IMR-90 (cell line): ENCODE data around the gene CTSV. TPM values are rescaled to one million over a fixed set of nuclear protein-coding genes. Genes with fewer than 3 reads are reported as not detected.
A peak's percentile ranks its signal among the peaks of the same experiment; 100 is the strongest.
"Not testable (repeated sequence)": the region's sequence is repeated elsewhere in the genome, so short reads cannot be mapped to it uniquely, and the experiment has no call there.

Experiments used
- ATAC-seq: fragments of 200-7000 bp; cut with Tn5 transposase; 2 replicates; pipeline ENCODE4 v1.9.1; 2020; ENCODE audit warnings: low read depth, mild to moderate bottlenecking, moderate library complexity
- BruUV-seq: library from RNA; stranded (reverse); fragments of 400-500 nt; replicated peaks from 2 replicates; lab custom pipeline; 2021; lab: Mats Ljungman, UMichigan
- CTCF ChIA-PET: fragments of 300-600 bp; formaldehyde crosslinking; extraction: SDS; loops from one replicate; lab custom pipeline; 2021; ENCODE audit warnings: antibody characterized with exemption; lab: Yijun Ruan, JAX
- POLR2A ChIA-PET: fragments of 300-600 bp; sonication (Branson Sonifier 250); formaldehyde crosslinking; loops from one replicate; lab custom pipeline; 2022; ENCODE audit warnings: antibody characterized with exemption; ENCODE audit not compliant: unreplicated experiment; lab: Charles Lee
- DNase-seq: peaks from one replicate; pipeline ENCODE4 v3.0.0; 2013
- H2AFZ ChIP-seq: replicated peaks from 2 replicates; pipeline ENCODE3; 2013; ENCODE audit warnings: low read length, mild to moderate bottlenecking; ENCODE audit not compliant: poor library complexity
- H2AK5ac ChIP-seq: 2 replicates; pipeline ENCODE4 v1.6.1; 2013; ENCODE audit warnings: low read depth, low read length, inconsistent platforms
- H2AK9ac ChIP-seq: replicated peaks from 2 replicates; pipeline ENCODE3; 2013; ENCODE audit warnings: mild to moderate bottlenecking, low read depth, low read length, moderate library complexity; ENCODE audit not compliant: poor library complexity
- H2BK120ac ChIP-seq: 2 replicates; pipeline ENCODE4 v1.6.1; 2013; ENCODE audit warnings: low read depth, low read length, inconsistent platforms
- H2BK15ac ChIP-seq: 3 replicates; pipeline ENCODE4 v1.6.1; 2013; ENCODE audit warnings: low read depth, low read length, inconsistent platforms
- H2BK20ac ChIP-seq: 2 replicates; pipeline ENCODE4 v1.6.1; 2013; ENCODE audit warnings: low read depth, mild to moderate bottlenecking, inconsistent platforms, low read length, moderate library complexity
- H2BK5ac ChIP-seq: 2 replicates; pipeline ENCODE4 v1.6.1; 2013; ENCODE audit warnings: mild to moderate bottlenecking, low read depth, low read length, inconsistent platforms; ENCODE audit not compliant: poor library complexity, severe bottlenecking
- H3K14ac ChIP-seq: replicated peaks from 2 replicates; pipeline ENCODE4 v1.6.1; 2013; ENCODE audit warnings: low read depth, low read length, inconsistent platforms
- H3K18ac ChIP-seq: 2 replicates; pipeline ENCODE4 v1.6.1; 2013; ENCODE audit warnings: low read depth, low read length, control low read depth
- H3K23ac ChIP-seq: 2 replicates; pipeline ENCODE4 v1.6.1; 2013; ENCODE audit warnings: low read depth, low read length, inconsistent platforms
- H3K27ac ChIP-seq: 2 replicates; pipeline ENCODE4 v1.5.1; 2013; ENCODE audit warnings: mild to moderate bottlenecking, control low read depth, low read length; ENCODE audit not compliant: insufficient read depth
- H3K27me3 ChIP-seq: 2 replicates; pipeline ENCODE4 v1.6.1; 2013; ENCODE audit warnings: low read length; ENCODE audit not compliant: control insufficient read depth, insufficient read depth
- H3K36me3 ChIP-seq: 2 replicates; pipeline ENCODE4 v1.6.1; 2013; ENCODE audit warnings: low read length, mixed read lengths; ENCODE audit not compliant: control insufficient read depth, insufficient read depth
- H3K4ac ChIP-seq: 2 replicates; pipeline ENCODE4 v1.6.1; 2013; ENCODE audit warnings: low read depth, low read length, inconsistent platforms
- H3K4me1 ChIP-seq: 2 replicates; pipeline ENCODE4 v1.6.1; 2013; ENCODE audit warnings: low read length, mixed read lengths; ENCODE audit not compliant: control insufficient read depth, insufficient read depth
- H3K4me2 ChIP-seq: 2 replicates; pipeline ENCODE4 v1.6.1; 2013; ENCODE audit warnings: low read depth, mild to moderate bottlenecking, control low read depth, low read length, moderate library complexity
- H3K4me3 ChIP-seq: 2 replicates; pipeline ENCODE4 v1.5.1; 2013; ENCODE audit warnings: low read depth, mild to moderate bottlenecking, control low read depth, low read length, moderate library complexity; ENCODE audit not compliant: insufficient read depth
- H3K56ac ChIP-seq: 2 replicates; pipeline ENCODE4 v1.6.1; 2013; ENCODE audit warnings: low read length, inconsistent platforms; ENCODE audit not compliant: insufficient read depth; ENCODE audit errors: extremely low read depth
- H3K79me1 ChIP-seq, 2 experiments: 2 replicates each; pipeline ENCODE4 v1.6.1; 2013; ENCODE audit warnings: low read length in 2 of 2, inconsistent platforms in 1 of 2, low read depth in 1 of 2
- H3K9ac ChIP-seq: 2 replicates; pipeline ENCODE4 v1.6.1; 2013; ENCODE audit warnings: low read depth, low read length, control low read depth
- H3K9me1 ChIP-seq: 2 replicates; pipeline ENCODE4 v1.6.1; 2013; ENCODE audit warnings: low read length, inconsistent platforms; ENCODE audit not compliant: insufficient read depth
- H3K9me3 ChIP-seq: 2 replicates; pipeline ENCODE4 v1.6.1; 2013; ENCODE audit warnings: low read length; ENCODE audit not compliant: control insufficient read depth, insufficient read depth
- H4K20me1 ChIP-seq: 2 replicates; pipeline ENCODE4 v1.6.1; 2013; ENCODE audit warnings: low read length, inconsistent platforms; ENCODE audit not compliant: insufficient read depth
- H4K5ac ChIP-seq: 2 replicates; pipeline ENCODE4 v1.6.1; 2013; ENCODE audit warnings: mild to moderate bottlenecking, low read depth, low read length, control low read depth
- H4K8ac ChIP-seq, 2 experiments: 2 replicates each; pipeline ENCODE4 v1.6.1; 2013; ENCODE audit warnings: low read depth in 2 of 2, low read length in 2 of 2, control low read depth in 1 of 2, inconsistent platforms in 1 of 2
- H4K91ac ChIP-seq: 2 replicates; pipeline ENCODE4 v1.6.1; 2013; ENCODE audit warnings: low read depth, low read length, inconsistent platforms; ENCODE audit not compliant: insufficient read depth
- BHLHE40 ChIP-seq: fragments of 150-350 bp; IDR thresholded peaks from 2 replicates; pipeline ENCODE4 v1.6.1; 2016; ENCODE audit warnings: mild to moderate bottlenecking, low read depth, low read length
- CEBPB ChIP-seq: IDR thresholded peaks from 2 replicates; pipeline ENCODE4 v1.6.1; 2012; ENCODE audit warnings: low read depth, low read length, improper control_type of control experiment
- CHD1 ChIP-seq: IDR thresholded peaks from 2 replicates; pipeline ENCODE4 v1.6.1; 2012; ENCODE audit warnings: low read depth, low read length, improper control_type of control experiment
- CTCF ChIP-seq: conservative IDR thresholded peaks from 2 replicates; pipeline ENCODE4 v1.5.1; 2012; ENCODE audit warnings: mild to moderate bottlenecking, low read depth, low read length, improper control_type of control experiment
- MAFK ChIP-seq: IDR thresholded peaks from 2 replicates; pipeline ENCODE4 v1.6.1; 2012; ENCODE audit warnings: low read depth, low read length, improper control_type of control experiment
- POLR2A ChIP-seq: IDR thresholded peaks from 2 replicates; pipeline ENCODE4 v1.6.1; 2012; ENCODE audit warnings: mild to moderate bottlenecking, low read depth, low read length
- RAD21 ChIP-seq: IDR thresholded peaks from 2 replicates; pipeline ENCODE4 v1.6.1; 2012; ENCODE audit warnings: low read length, improper control_type of control experiment
- RCOR1 ChIP-seq: IDR thresholded peaks from 2 replicates; pipeline ENCODE4 v1.6.1; 2012; ENCODE audit warnings: mild to moderate bottlenecking, low read length, improper control_type of control experiment; ENCODE audit not compliant: insufficient replicate concordance
- RFX5 ChIP-seq: IDR thresholded peaks from 2 replicates; pipeline ENCODE4 v1.8.0; 2012; ENCODE audit warnings: low read depth, mild to moderate bottlenecking, low read length, moderate library complexity
- WGBS, 2 experiments: methylation state at CpG; one replicate each; pipeline versions ENCODE4 v1.1.5 to v1.1.7; 2013; ENCODE audit warnings: missing lambda C conversion rate in 2 of 2; ENCODE audit not compliant: insufficient read length in 1 of 2; ENCODE audit errors: extremely low coverage in 2 of 2; 5-methylcytosine and 5-hydroxymethylcytosine counted together
- dilution Hi-C: fragments of 300-500 bp; cut with HindIII; formaldehyde crosslinking; loops from one replicate; pipeline ENCODE4 v1.14.3; 2018; ENCODE audit warnings: low sequenced_read_pairs; ENCODE audit not compliant: unreplicated experiment
- in situ Hi-C: fragments of 300-500 bp; cut with MboI; formaldehyde crosslinking; loops from 3 replicates; pipeline ENCODE4 v1.14.3; 2019; ENCODE audit warnings: low sequenced_read_pairs, inconsistent platforms, mixed read lengths
- intact Hi-C: fragments of 100-400 bp; cut with micrococcal nuclease; formaldehyde crosslinking; loops from 2 replicates; pipeline ENCODE4 v1.10.0; 2022
- polyA plus RNA-seq, 3 experiments: library from polyadenylated mRNA; depleted of rRNA; stranded (reverse); fragments of >200 nt; gene quantifications; 2 replicates each; pipeline ENCODE4 v1.2.3, GENCODE V29; 2012; ENCODE audit warnings: low replicate concordance in 1 of 3
- total RNA-seq: library from RNA; depleted of rRNA; stranded (reverse); fragments of >200 nt; gene quantifications from 2 replicates; pipeline ENCODE4 v1.2.3, GENCODE V29; 2012

The CTSV gene
- total and polyA plus RNA-seq, 2 of the 4 experiments (the other 2 are of a cell fraction), result 0.54 to 0.75 TPM

- H4K20me1 ChIP-seq, result no peaks in the 10 kb centered on the region
- CTCF ChIA-PET, result no interaction called here
- H4K91ac ChIP-seq, result no peak overlapping the region
- peaks cover 11% of the 10 kb centered on the region for H3K27me3 ChIP-seq
- no peak overlapping the region for H3K18ac ChIP-seq
- peak overlapping the region; percentile 89 for H3K4me2 ChIP-seq
- H3K27ac ChIP-seq, result no peak overlapping the region
- H2BK120ac ChIP-seq, result no peak overlapping the region
- peak overlapping the region in 1 of 2 experiments; percentile 2; a peak in 1 of 4 replicates for H4K8ac ChIP-seq
- in situ Hi-C loops (no loop called here), dilution Hi-C loops (no loop called here), intact Hi-C loops (no loop called here)
- no peak overlapping the region for H3K9ac ChIP-seq
- WGBS, 2 experiments, result no CpG with 5 or more reads among the region's 12 CpGs
- H2AK9ac ChIP-seq, result peak overlapping the region; percentile 44
- no peak overlapping the region for H2AK5ac ChIP-seq
- POLR2A ChIA-PET, result interaction anchor here (0.6 kb wide), 1 partner anchor 24 kb away, joined by 5 read pairs; no protein-coding TSS in a partner anchor
- no peaks in the 10 kb centered on the region for H3K4me1 ChIP-seq
- H2AFZ ChIP-seq, result peak overlapping the region; percentile 99
- no peak overlapping the region for H2BK5ac ChIP-seq
- H3K9me1 ChIP-seq, result no peaks in the 10 kb centered on the region
- H3K14ac ChIP-seq, result no peak overlapping the region
- no peak overlapping the region for H2BK15ac ChIP-seq
- no peak overlapping the region for H3K4ac ChIP-seq
- no peak overlapping the region for H4K5ac ChIP-seq
- H3K23ac ChIP-seq, result 0 out of 2 replicates have a peak overlapping the region, but pooled peaks have one; percentile 33
- H3K79me1 ChIP-seq, result no peaks in the 10 kb centered on the region
- peak; percentile 49 for DNase-seq
- peak overlapping the region; percentile 49 for H3K4me3 ChIP-seq
- no peaks in the 10 kb centered on the region for H3K9me3 ChIP-seq
- TF ChIP-seq RAD21 (no peak), CHD1 (no peak), BHLHE40 (no peak), MAFK (no peak), CTCF (no peak), RCOR1 (no peak), CEBPB (no peak), RFX5 (no peak), POLR2A (no peak)
- BruUV-seq, result no TSS peak
- H3K36me3 ChIP-seq, result no peaks in the 10 kb centered on the region
- H2BK20ac ChIP-seq, result no peak overlapping the region
- H3K56ac ChIP-seq, result no peak overlapping the region
- peak; percentile 66 for ATAC-seq
These were observed 545 bp upstream of the CTSV start for GRCh38 chr9:97039514-97039860.

DNA sequence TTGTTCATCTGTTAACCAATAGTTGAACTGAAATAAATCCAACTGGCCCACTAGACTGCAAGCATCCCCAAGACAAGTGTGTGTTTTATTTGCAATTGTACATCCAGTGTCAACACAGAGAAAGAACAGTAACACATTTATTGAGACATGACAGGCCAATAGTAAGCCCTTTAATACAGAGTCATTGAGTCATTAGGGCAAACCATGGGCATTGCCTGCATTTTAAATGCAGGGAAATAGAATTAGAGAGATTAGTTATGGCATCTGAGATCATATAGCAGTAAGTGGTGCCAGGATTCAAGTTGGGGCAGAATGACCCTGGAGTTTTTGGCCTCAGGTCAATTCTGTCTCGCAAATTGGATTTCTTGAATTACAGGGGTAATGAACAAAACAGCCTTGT lies 15.4 kb downstream of the CTSV start:
- H3K18ac ChIP-seq, H2AK9ac ChIP-seq, in situ Hi-C loops, H3K56ac ChIP-seq, dilution Hi-C loops, H3K4me2 ChIP-seq, H3K27me3 ChIP-seq, H4K20me1 ChIP-seq, H3K79me1 ChIP-seq, H3K4me3 ChIP-seq, H3K36me3 ChIP-seq, CTCF ChIA-PET, H2BK5ac ChIP-seq, H3K4ac ChIP-seq, intact Hi-C loops, H3K27ac ChIP-seq, BruUV-seq, POLR2A ChIA-PET, H3K4me1 ChIP-seq, ATAC-seq, H2BK15ac ChIP-seq, H3K9me1 ChIP-seq, H2AFZ ChIP-seq, H3K23ac ChIP-seq, H2BK20ac ChIP-seq, H4K8ac ChIP-seq, H3K14ac ChIP-seq, H4K91ac ChIP-seq, H3K9me3 ChIP-seq, H2AK5ac ChIP-seq, H4K5ac ChIP-seq, H2BK120ac ChIP-seq, H3K9ac ChIP-seq, DNase-seq: not testable (repeated sequence)
- WGBS, 2 experiments, result no CpG with 5 or more reads among the region's 1 CpG
